Measurements from ENCODE around the gene XIRP2.

Gene XIRP2

DNA sequence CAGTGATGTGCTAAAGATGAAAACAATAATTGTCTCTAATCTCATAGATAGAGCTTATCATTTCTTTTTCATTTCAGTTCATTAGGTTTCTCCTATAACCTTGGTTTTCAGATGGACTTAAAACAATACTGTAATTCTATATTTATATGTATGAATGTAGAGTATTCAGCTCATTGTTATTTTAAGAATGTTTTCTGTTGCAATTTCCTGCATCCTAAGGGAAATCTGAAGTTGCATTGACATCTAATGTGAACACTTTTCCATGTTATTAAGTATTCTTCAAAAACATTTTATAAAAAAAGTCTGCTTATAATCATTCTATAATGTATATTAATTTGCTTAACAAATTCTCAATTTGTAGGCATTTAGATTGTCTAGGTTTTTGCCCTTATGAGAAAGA is 288.9 kb downstream of the XIRP2 start:
- in situ Hi-C loops (cut with MboI; ENCODE audit: low sequenced_read_pairs, unreplicated experiment), result no loop called here
- TF ChIP-seq, protein P1, sequence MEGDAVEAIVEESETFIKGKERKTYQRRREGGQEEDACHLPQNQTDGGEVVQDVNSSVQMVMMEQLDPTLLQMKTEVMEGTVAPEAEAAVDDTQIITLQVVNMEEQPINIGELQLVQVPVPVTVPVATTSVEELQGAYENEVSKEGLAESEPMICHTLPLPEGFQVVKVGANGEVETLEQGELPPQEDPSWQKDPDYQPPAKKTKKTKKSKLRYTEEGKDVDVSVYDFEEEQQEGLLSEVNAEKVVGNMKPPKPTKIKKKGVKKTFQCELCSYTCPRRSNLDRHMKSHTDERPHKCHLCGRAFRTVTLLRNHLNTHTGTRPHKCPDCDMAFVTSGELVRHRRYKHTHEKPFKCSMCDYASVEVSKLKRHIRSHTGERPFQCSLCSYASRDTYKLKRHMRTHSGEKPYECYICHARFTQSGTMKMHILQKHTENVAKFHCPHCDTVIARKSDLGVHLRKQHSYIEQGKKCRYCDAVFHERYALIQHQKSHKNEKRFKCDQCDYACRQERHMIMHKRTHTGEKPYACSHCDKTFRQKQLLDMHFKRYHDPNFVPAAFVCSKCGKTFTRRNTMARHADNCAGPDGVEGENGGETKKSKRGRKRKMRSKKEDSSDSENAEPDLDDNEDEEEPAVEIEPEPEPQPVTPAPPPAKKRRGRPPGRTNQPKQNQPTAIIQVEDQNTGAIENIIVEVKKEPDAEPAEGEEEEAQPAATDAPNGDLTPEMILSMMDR (IDR thresholded peaks at IDR 0.05; ENCODE audit: borderline replicate concordance, control extremely low read depth, extremely low read depth, insufficient read depth, missing control alignments), result no peak

DNA sequence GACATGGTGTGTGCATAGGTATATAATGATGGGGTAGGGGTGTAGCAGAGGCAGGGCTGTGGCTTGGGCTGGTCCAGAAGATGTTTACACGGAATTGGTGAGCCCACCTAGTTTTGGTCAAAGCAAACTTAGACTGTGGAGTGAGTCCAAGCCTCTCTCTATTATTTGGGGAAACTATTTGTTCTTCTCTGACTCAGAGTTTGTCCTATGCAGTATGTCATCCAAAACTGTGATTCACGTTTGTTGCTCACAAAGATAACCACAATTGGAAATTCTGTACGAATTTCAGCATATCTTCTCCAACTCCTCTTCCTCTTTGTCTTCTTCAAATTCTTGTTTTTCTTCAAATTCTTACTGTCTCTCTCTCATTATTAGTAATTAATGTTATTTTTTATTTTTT is 292.9 kb downstream of the XIRP2 start:
- no peak for DNase-seq (ENCODE audit: low spot score)
- TF ChIP-seq, protein P1 (IDR thresholded peaks at IDR 0.05; ENCODE audit: borderline replicate concordance, control extremely low read depth, extremely low read depth, insufficient read depth, missing control alignments), result no peak
- in situ Hi-C loops (cut with MboI; ENCODE audit: low sequenced_read_pairs, unreplicated experiment), result no loop called here

More for the DNA sequence above, 288.9 kb downstream of the XIRP2 start:
- no peak for DNase-seq (ENCODE audit: low spot score)

DNA sequence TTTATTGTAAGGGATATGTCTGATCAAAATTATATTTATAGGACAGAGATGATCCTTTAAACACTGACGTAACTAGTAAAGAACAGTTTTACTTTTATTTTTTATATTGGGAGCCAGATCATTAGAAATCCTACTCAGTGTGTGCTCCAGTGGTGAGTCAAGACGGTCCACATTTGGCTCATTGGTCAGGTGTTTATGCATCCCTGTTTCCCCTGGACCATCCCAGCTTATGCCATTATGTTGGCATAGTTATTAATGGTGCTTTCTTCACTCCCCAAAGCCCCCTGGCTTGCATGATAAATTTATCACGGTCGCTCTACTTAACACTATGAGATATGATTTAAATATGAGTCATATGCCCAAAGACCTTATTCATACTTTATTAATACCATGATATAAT is 293.4 kb downstream of the XIRP2 start:
- no peak for DNase-seq (ENCODE audit: low spot score)
- in situ Hi-C loops (cut with MboI; ENCODE audit: low sequenced_read_pairs, unreplicated experiment), result no loop called here
- TF ChIP-seq, protein P1 (IDR thresholded peaks at IDR 0.05; ENCODE audit: borderline replicate concordance, control extremely low read depth, extremely low read depth, insufficient read depth, missing control alignments), result no peak

DNA sequence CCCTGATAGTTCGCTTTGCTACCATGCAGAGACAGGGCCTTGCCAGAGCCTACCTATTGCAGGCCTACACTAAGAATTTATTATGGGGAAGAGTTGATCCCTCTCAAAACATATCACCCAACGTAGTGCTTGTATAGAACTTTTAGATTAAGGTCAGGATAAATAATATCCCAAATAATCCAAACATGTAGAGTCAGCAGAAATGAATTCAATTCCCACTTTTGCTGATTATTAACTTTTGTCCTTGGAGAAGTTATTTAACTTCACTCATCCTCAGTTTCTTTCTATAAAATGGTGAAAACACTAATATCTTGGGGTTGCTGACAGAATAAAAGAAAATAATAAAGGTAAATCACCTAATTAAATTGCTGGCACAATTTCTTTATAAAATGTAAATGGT is 294.1 kb downstream of the XIRP2 start:
- no peak for DNase-seq (ENCODE audit: low spot score)
- TF ChIP-seq, protein P1 (IDR thresholded peaks at IDR 0.05; ENCODE audit: borderline replicate concordance, control extremely low read depth, extremely low read depth, insufficient read depth, missing control alignments), result no peak
- in situ Hi-C loops (cut with MboI; ENCODE audit: low sequenced_read_pairs, unreplicated experiment), result no loop called here

DNA sequence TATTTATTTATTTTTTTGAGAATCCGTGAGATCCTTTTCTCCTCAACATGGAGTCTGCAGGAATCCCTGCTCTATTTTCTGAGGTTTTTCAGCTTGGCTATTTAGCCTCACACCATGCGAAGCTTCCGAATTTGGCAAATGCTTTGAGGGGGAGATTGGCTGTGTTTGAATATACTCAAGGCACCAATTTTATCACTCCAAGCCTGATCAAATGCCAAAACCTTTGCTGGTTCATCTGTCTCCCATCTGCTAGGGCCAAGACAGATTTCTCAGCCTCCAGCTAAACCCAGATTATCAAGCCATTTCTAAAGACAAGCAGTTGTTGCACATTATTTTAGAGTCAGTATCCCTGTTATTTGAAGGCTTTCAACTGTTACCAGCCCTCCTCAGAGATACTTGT is 295.7 kb downstream of the XIRP2 start:
- TF ChIP-seq, protein P1 (IDR thresholded peaks at IDR 0.05; ENCODE audit: borderline replicate concordance, control extremely low read depth, extremely low read depth, insufficient read depth, missing control alignments), result no peak
- in situ Hi-C loops (cut with MboI; ENCODE audit: low sequenced_read_pairs, unreplicated experiment), result no loop called here
- no peak for DNase-seq (ENCODE audit: low spot score)

DNA sequence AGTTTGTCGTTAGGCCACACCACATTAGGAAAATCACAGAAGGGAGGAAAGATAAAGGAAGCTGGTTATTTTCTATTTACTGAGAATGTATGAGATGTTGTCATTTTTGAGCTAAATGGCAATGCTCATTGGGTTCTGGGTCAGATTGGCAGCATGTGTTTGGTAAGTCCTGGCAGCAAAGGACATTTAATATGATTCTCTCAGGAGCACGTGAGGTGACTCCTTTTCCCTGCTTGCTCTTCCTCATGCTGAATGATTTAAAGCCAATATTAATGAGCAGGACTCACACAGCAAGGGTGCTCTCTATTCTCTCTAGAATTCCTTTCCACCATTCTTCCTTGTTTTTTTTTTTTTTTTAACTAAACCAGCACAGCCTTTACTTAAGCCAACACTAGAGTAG is 298.2 kb downstream of the XIRP2 start:
- in situ Hi-C loops (cut with MboI; ENCODE audit: low sequenced_read_pairs, unreplicated experiment), result no loop called here
- DNase-seq (ENCODE audit: low spot score), result no peak
- TF ChIP-seq, protein P1 (IDR thresholded peaks at IDR 0.05; ENCODE audit: borderline replicate concordance, control extremely low read depth, extremely low read depth, insufficient read depth, missing control alignments), result no peak

Measured in GM13976 (cell line).